Neural progenitor cell (in vitro differentiated cells): ENCODE data around the gene FBN3.

ENCODE experiments used
- CTCF ChIP-seq: fragments of 200-600 bp; sonication (generic); IDR thresholded peaks from 2 replicates; pipeline ENCODE4 v1.5.1; 2017; ENCODE audit warnings: antibody characterized with exemption, mild to moderate bottlenecking
- EZH2 ChIP-seq: fragments of 200-600 bp; sonication (generic); IDR thresholded peaks from 2 replicates; pipeline ENCODE4 v1.6.1; 2017; ENCODE audit warnings: antibody characterized with exemption, mild to moderate bottlenecking, moderate library complexity

GRCh38 chr19:8146877-8147581 is 2.4 kb downstream of the FBN3 start:
- no peak for TF ChIP-seq CTCF
- no peak for TF ChIP-seq EZH2
